ENCODE results near the gene MRNIP. TPM values are rescaled to one million over a fixed set of nuclear protein-coding genes. Genes with fewer than 3 reads are reported as not detected.

MRNIP gene
- total RNA-seq, 1 experiment from 2014 or later = 39.9 TPM

GRCh38 chr5:179840766-179841165, 17.9 kb downstream of the MRNIP start:
- peaks cover 8% of the 10 kb centered on the region for H3K36me3 ChIP-seq (ENCODE audit: low read depth)
- H3K9me3 ChIP-seq (ENCODE audit: insufficient read depth, low read depth) = no peaks in the 10 kb centered on the region
- H2AFZ ChIP-seq = no peak overlapping the region
- ChIA-PET CTCF (no interaction called here), POLR2A (ENCODE audit: unreplicated experiment) (no interaction called here)
- H3K4me3 ChIP-seq = no peak overlapping the region
- no peaks in the 10 kb centered on the region for H3K4me1 ChIP-seq (replicated peaks; ENCODE audit: insufficient read depth)
- H3K9me2 ChIP-seq (ENCODE audit: insufficient read depth) = no peaks in the 10 kb centered on the region
- no peak for TF ChIP-seq CTCF (conservative IDR thresholded peaks at IDR 0.05)
- TF ChIP-seq EZH2 (IDR thresholded peaks at IDR 0.05; ENCODE audit: low read depth) = no peak
- DNase-seq = no peak
- H3K4me2 ChIP-seq = no peak overlapping the region
- intact Hi-C loops (cut with micrococcal nuclease; ENCODE audit: unreplicated experiment) = no loop called here
- no peaks in the 10 kb centered on the region for H3K79me2 ChIP-seq (ENCODE audit: low read depth)
- peaks cover 49% of the 10 kb centered on the region for H3F3A ChIP-seq (ENCODE audit: insufficient read depth, low read depth)
- peaks cover 41% of the 10 kb centered on the region for H4K20me1 ChIP-seq (ENCODE audit: insufficient read depth)
- H3K27me3 ChIP-seq (ENCODE audit: insufficient read depth, low read depth) = no peaks in the 10 kb centered on the region
- no peak overlapping the region for H3K27ac ChIP-seq
- BruUV-seq (replicated peaks) = no TSS peak

DNA sequence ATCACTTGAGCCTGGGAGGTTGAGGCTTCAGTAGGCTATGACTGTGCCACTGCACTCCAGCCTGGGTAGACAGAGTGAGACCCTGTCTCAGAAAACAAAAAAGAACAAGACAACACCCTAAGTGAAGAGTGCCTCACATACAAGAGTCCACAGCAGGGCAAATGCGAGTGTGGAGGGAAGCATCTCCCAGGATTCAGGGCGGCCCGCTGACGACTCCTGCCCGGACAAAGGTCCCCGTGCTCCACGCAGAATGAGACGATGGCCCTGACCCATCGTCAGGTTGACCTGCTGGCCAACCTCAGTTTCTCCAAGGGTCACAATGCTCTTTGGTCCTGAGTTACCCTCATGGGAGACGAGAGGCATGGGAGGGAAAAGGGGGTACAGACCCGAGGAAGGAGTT, 18.3 kb downstream of the MRNIP start:
- CTCF ChIA-PET = no interaction called here
- H3K9me2 ChIP-seq (ENCODE audit: insufficient read depth) = no peaks in the 10 kb centered on the region
- TF ChIP-seq EZH2 (IDR thresholded peaks at IDR 0.05; ENCODE audit: low read depth) (no peak), CTCF (conservative IDR thresholded peaks at IDR 0.05) (no peak)
- peaks cover 8% of the 10 kb centered on the region for H3K36me3 ChIP-seq (ENCODE audit: low read depth)
- peaks cover 54% of the 10 kb centered on the region for H3F3A ChIP-seq (ENCODE audit: insufficient read depth, low read depth)
- no peaks in the 10 kb centered on the region for H3K79me2 ChIP-seq (ENCODE audit: low read depth)
- H3K27me3 ChIP-seq (ENCODE audit: insufficient read depth, low read depth) = no peaks in the 10 kb centered on the region
- no peak overlapping the region for H2AFZ ChIP-seq
- H4K20me1 ChIP-seq (ENCODE audit: insufficient read depth) = peaks cover 41% of the 10 kb centered on the region
- peak overlapping the region; percentile 16; the same call in 1 of the 2 replicates for H3K27ac ChIP-seq
- H3K9me3 ChIP-seq (ENCODE audit: insufficient read depth, low read depth) = no peaks in the 10 kb centered on the region
- intact Hi-C loops (cut with micrococcal nuclease; ENCODE audit: unreplicated experiment) = no loop called here
- no peak overlapping the region for H3K4me3 ChIP-seq
- H3K4me1 ChIP-seq (replicated peaks; ENCODE audit: insufficient read depth) = no peaks in the 10 kb centered on the region
- TSS peak; percentile 0 for BruUV-seq (replicated peaks)
- POLR2A ChIA-PET (ENCODE audit: unreplicated experiment) = interaction anchor here (0.6 kb wide), 1 partner anchor 231 kb away, joined by 3 read pairs; the partner anchor contains the start of gene RNF130
- no peak overlapping the region for H3K4me2 ChIP-seq
- DNase-seq = no peak

DNA sequence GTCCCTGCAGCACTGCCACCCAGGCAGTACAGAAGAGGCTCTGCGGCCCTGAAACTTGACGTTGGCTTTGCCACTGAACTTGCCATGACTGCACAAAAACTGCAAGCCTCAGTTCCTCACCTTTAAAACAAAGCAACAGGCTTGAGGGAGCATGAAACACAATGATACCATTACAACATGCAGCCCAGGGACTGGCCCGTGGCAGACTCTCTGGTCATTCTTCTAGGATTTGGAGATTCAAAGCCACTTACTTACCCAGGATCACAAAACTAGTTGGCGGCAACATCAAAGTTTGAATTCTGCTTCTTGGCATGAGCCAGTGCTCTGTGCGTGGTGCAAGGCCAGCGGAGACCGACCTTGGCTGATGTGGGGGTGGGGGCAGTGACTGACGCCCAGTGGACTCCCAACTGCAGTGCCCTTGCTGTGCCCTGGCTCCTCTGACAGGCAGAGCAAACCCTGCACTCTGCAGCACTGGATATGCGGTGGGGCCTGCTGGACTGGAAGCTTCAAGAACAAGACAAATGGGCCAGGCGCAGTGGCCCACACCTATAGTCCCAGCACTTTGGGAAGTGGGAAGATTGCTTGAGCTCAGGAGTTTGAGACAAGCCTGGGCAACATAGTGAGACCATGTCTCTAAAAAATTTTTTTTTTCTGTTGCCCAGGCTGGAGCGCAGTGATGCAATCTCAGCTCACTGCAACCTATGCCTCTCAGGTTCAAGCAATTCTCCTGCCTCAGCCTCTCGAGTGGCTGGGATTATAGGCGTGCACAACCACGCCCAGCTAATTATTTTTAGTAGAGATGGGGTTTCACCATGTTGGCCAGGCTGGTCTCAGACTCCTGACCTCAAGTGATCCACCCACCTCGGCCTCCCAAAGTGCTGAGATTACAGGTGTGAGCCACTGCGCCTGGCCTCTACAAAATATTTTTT, 19.0 kb downstream of the MRNIP start:
- Histone ChIP-seq H3K9me2 (ENCODE audit: insufficient read depth) (no peaks in the 10 kb centered on the region), H3K36me3 (ENCODE audit: low read depth) (peaks cover 8% of the 10 kb centered on the region), H3K79me2 (ENCODE audit: low read depth) (no peaks in the 10 kb centered on the region), H3K4me1 (replicated peaks; ENCODE audit: insufficient read depth) (no peaks in the 10 kb centered on the region), H3K4me2 (no peak overlapping the region), H2AFZ (no peak overlapping the region), H3F3A (ENCODE audit: insufficient read depth, low read depth) (peaks cover 54% of the 10 kb centered on the region), H3K4me3 (no peak overlapping the region), H3K27ac (peak overlapping the region; percentile 47), H3K27me3 (ENCODE audit: insufficient read depth, low read depth) (no peaks in the 10 kb centered on the region), H4K20me1 (ENCODE audit: insufficient read depth) (peaks cover 41% of the 10 kb centered on the region), H3K9me3 (ENCODE audit: insufficient read depth, low read depth) (no peaks in the 10 kb centered on the region)
- TF ChIP-seq EZH2 (IDR thresholded peaks at IDR 0.05; ENCODE audit: low read depth) (no peak), CTCF (conservative IDR thresholded peaks at IDR 0.05) (no peak)
- TSS peak; percentile 1 for BruUV-seq (replicated peaks)
- no peak for DNase-seq
- intact Hi-C loops (cut with micrococcal nuclease; ENCODE audit: unreplicated experiment) = loop anchor here (5.0 kb wide), 2 partner anchors 42 to 77 kb away; no protein-coding TSS in a partner anchor
- ChIA-PET CTCF (no interaction called here), POLR2A (ENCODE audit: unreplicated experiment) (interaction anchor here (0.6 to 0.7 kb wide), 2 partner anchors 16 to 232 kb away, joined by 3 to 6 read pairs; partner anchors contain the start of gene RNF130)
